ENCODE measurements around the gene STAB1.
A peak's percentile ranks its signal among the peaks of the same experiment; 100 is the strongest.

The STAB1 gene

GRCh38 chr3:52479877-52480575 is 15.1 kb upstream of the STAB1 start:
- H3K9ac ChIP-seq (ENCODE audit: low read length in 2 of 2): no peak overlapping the region
- H3K4me1 ChIP-seq (ENCODE audit: control insufficient read depth, insufficient read depth, low read length): peaks cover 18% of the 10 kb centered on the region
- H3K9me3 ChIP-seq (ENCODE audit: control insufficient read depth in 2 of 2, low read length in 2 of 2): no peaks in the 10 kb centered on the region
- H3K27me3 ChIP-seq (ENCODE audit: control insufficient read depth in 1 of 2, insufficient read depth in 2 of 2, low read length in 2 of 2): no peaks in the 10 kb centered on the region
- peaks cover 54 to 74% of the 10 kb centered on the region in 2 donors for H3K36me3 ChIP-seq (ENCODE audit: control insufficient read depth in 2 of 2, insufficient read depth in 2 of 2, low read length in 2 of 2)
- H3K4me3 ChIP-seq (ENCODE audit: low read length in 2 of 2): no peak overlapping the region
- no peak overlapping the region for H3K27ac ChIP-seq (ENCODE audit: low read length)

- no peak overlapping the region for H3K4me3 ChIP-seq (ENCODE audit: low read length in 2 of 2)
- peaks cover 48 to 72% of the 10 kb centered on the region in 2 donors for H3K36me3 ChIP-seq (ENCODE audit: control insufficient read depth in 2 of 2, insufficient read depth in 2 of 2, low read length in 2 of 2)
- no peak overlapping the region for H3K9ac ChIP-seq (ENCODE audit: low read length in 2 of 2)
- H3K4me1 ChIP-seq (ENCODE audit: control insufficient read depth, insufficient read depth, low read length): peaks cover 19% of the 10 kb centered on the region
- H3K9me3 ChIP-seq (ENCODE audit: control insufficient read depth in 2 of 2, low read length in 2 of 2): no peaks in the 10 kb centered on the region
- H3K27ac ChIP-seq (ENCODE audit: low read length): peak overlapping the region; percentile 6
- no peaks in the 10 kb centered on the region for H3K27me3 ChIP-seq (ENCODE audit: control insufficient read depth in 1 of 2, insufficient read depth in 2 of 2, low read length in 2 of 2)
These were observed 14.1 kb upstream of the STAB1 start for GRCh38 chr3:52480768-52481715.

GRCh38 chr3:52481819-52482521 is 13.2 kb upstream of the STAB1 start:
- Histone ChIP-seq H3K9me3 (ENCODE audit: control insufficient read depth in 2 of 2, low read length in 2 of 2) (no peaks in the 10 kb centered on the region), H3K27ac (ENCODE audit: low read length) (peak overlapping the region; percentile 6), H3K27me3 (ENCODE audit: control insufficient read depth in 1 of 2, insufficient read depth in 2 of 2, low read length in 2 of 2) (no peaks in the 10 kb centered on the region), H3K36me3 (ENCODE audit: control insufficient read depth in 2 of 2, insufficient read depth in 2 of 2, low read length in 2 of 2) (peaks cover 52 to 72% of the 10 kb centered on the region in 2 donors), H3K4me1 (ENCODE audit: control insufficient read depth, insufficient read depth, low read length) (peaks cover 19% of the 10 kb centered on the region), H3K4me3 (ENCODE audit: low read length in 2 of 2) (no peak overlapping the region), H3K9ac (ENCODE audit: low read length in 2 of 2) (no peak overlapping the region)

GRCh38 chr3:52483081-52483480 is 12.1 kb upstream of the STAB1 start:
- Histone ChIP-seq H3K4me1 (ENCODE audit: control insufficient read depth, insufficient read depth, low read length) (peaks cover 19% of the 10 kb centered on the region), H3K9me3 (ENCODE audit: control insufficient read depth in 2 of 2, low read length in 2 of 2) (no peaks in the 10 kb centered on the region), H3K27ac (ENCODE audit: low read length) (peak overlapping the region; percentile 41), H3K36me3 (ENCODE audit: control insufficient read depth in 2 of 2, insufficient read depth in 2 of 2, low read length in 2 of 2) (peaks cover 53 to 72% of the 10 kb centered on the region in 2 donors), H3K9ac (ENCODE audit: low read length in 2 of 2) (no peak overlapping the region), H3K4me3 (ENCODE audit: low read length in 2 of 2) (peak overlapping the region in 1 of 2 donors; percentile 15), H3K27me3 (ENCODE audit: control insufficient read depth in 1 of 2, insufficient read depth in 2 of 2, low read length in 2 of 2) (no peaks in the 10 kb centered on the region)

- H3K4me3 ChIP-seq (ENCODE audit: low read length in 2 of 2): peak overlapping the region in 1 of 2 donors; percentile 15
- peaks cover 19% of the 10 kb centered on the region for H3K4me1 ChIP-seq (ENCODE audit: control insufficient read depth, insufficient read depth, low read length)
- H3K36me3 ChIP-seq (ENCODE audit: control insufficient read depth in 2 of 2, insufficient read depth in 2 of 2, low read length in 2 of 2): peaks cover 50 to 68% of the 10 kb centered on the region in 2 donors
- peak overlapping the region; percentile 41 for H3K27ac ChIP-seq (ENCODE audit: low read length)
- H3K27me3 ChIP-seq (ENCODE audit: control insufficient read depth in 1 of 2, insufficient read depth in 2 of 2, low read length in 2 of 2): no peaks in the 10 kb centered on the region
- H3K9me3 ChIP-seq (ENCODE audit: control insufficient read depth in 2 of 2, low read length in 2 of 2): no peaks in the 10 kb centered on the region
- H3K9ac ChIP-seq (ENCODE audit: low read length in 2 of 2): peak overlapping the region; percentile 28 to 29
These were observed 11.4 kb upstream of the STAB1 start for GRCh38 chr3:52483577-52484381.

DNA sequence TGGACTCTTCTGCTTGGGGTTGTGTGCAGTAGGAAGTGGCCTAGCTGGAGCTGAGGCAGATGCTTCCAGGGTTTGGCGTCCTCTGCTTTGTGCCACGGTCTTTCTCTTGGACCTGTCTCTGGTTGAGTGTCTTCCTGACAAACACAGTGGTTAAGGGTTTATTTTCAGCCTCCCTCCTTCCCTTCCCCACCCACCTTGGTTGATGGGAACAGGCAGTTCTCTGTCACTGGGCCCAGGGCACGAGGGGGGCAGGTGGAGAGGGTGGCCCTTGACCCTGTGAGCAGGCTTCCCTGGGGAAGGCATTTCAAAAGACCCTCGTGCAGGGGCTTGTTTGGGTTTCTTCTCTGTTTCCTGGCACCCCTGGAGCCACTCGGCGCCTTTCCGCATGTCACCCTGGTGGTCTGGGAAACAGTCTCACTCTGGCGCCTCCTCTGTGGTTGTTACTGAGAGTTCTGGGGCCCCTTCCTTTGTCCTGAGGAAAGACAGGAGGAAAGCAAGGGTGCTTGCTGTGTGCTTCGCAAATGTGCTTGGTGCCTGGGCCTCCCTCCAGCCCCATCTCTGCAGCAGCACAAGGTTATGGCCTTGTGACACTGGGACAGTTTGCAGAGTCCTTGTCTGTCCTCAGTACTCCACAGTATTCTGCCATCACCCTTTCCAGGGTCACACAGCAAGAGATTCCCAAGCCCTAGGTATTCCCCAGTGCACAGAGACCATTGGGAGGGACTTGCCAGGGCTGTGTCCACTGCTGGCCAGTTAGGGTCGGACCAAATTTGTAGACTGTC is 10.3 kb upstream of the STAB1 start:
- no peaks in the 10 kb centered on the region for H3K27me3 ChIP-seq (ENCODE audit: control insufficient read depth in 1 of 2, insufficient read depth in 2 of 2, low read length in 2 of 2)
- H3K4me3 ChIP-seq (ENCODE audit: low read length in 2 of 2): no peak overlapping the region
- H3K9ac ChIP-seq (ENCODE audit: low read length in 2 of 2): no peak overlapping the region
- H3K4me1 ChIP-seq (ENCODE audit: control insufficient read depth, insufficient read depth, low read length): peaks cover 19% of the 10 kb centered on the region
- no peak overlapping the region for H3K27ac ChIP-seq (ENCODE audit: low read length)
- H3K9me3 ChIP-seq (ENCODE audit: control insufficient read depth in 2 of 2, low read length in 2 of 2): no peaks in the 10 kb centered on the region
- peaks cover 51 to 67% of the 10 kb centered on the region in 2 donors for H3K36me3 ChIP-seq (ENCODE audit: control insufficient read depth in 2 of 2, insufficient read depth in 2 of 2, low read length in 2 of 2)

DNA sequence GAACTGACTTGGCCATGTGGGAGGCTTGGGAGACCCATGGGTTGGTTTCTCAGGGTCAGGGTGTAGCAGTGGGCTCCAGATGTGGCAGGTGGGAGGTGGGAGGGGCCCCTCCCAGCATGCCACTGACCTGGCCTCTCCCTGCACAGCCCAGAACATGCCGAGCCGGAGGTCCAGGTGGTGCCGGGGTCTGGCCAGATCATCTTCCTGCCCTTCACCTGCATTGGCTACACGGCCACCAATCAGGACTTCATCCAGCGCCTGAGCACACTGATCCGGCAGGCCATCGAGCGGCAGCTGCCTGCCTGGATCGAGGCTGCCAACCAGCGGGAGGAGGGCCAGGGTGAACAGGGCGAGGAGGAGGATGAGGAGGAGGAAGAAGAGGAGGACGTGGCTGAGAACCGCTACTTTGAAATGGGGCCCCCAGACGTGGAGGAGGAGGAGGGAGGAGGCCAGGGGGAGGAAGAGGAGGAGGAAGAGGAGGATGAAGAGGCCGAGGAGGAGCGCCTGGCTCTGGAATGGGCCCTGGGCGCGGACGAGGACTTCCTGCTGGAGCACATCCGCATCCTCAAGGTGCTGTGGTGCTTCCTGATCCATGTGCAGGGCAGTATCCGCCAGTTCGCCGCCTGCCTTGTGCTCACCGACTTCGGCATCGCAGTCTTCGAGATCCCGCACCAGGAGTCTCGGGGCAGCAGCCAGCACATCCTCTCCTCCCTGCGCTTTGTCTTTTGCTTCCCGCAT is 7.9 kb upstream of the STAB1 start:
- no peaks in the 10 kb centered on the region for H3K9me3 ChIP-seq (ENCODE audit: control insufficient read depth in 2 of 2, low read length in 2 of 2)
- H3K4me3 ChIP-seq (ENCODE audit: low read length in 2 of 2): no peak overlapping the region
- no peak overlapping the region for H3K9ac ChIP-seq (ENCODE audit: low read length in 2 of 2)
- peaks cover 21% of the 10 kb centered on the region for H3K4me1 ChIP-seq (ENCODE audit: control insufficient read depth, insufficient read depth, low read length)
- H3K27ac ChIP-seq (ENCODE audit: low read length): no peak overlapping the region
- no peaks in the 10 kb centered on the region for H3K27me3 ChIP-seq (ENCODE audit: control insufficient read depth in 1 of 2, insufficient read depth in 2 of 2, low read length in 2 of 2)
- H3K36me3 ChIP-seq (ENCODE audit: control insufficient read depth in 2 of 2, insufficient read depth in 2 of 2, low read length in 2 of 2): peaks cover 48 to 64% of the 10 kb centered on the region in 2 donors

DNA sequence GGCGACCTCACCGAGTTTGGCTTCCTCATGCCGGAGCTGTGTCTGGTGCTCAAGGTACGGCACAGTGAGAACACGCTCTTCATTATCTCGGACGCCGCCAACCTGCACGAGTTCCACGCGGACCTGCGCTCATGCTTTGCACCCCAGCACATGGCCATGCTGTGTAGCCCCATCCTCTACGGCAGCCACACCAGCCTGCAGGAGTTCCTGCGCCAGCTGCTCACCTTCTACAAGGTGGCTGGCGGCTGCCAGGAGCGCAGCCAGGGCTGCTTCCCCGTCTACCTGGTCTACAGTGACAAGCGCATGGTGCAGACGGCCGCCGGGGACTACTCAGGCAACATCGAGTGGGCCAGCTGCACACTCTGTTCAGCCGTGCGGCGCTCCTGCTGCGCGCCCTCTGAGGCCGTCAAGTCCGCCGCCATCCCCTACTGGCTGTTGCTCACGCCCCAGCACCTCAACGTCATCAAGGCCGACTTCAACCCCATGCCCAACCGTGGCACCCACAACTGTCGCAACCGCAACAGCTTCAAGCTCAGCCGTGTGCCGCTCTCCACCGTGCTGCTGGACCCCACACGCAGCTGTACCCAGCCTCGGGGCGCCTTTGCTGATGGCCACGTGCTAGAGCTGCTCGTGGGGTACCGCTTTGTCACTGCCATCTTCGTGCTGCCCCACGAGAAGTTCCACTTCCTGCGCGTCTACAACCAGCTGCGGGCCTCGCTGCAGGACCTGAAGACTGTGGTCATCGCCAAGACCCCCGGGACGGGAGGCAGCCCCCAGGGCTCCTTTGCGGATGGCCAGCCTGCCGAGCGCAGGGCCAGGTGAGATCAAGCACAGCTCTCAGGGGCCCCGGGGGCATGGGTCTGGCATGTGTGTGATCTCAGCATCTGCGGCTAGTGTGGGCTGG is 7.1 kb upstream of the STAB1 start:
- no peak overlapping the region for H3K4me3 ChIP-seq (ENCODE audit: low read length in 2 of 2)
- H3K36me3 ChIP-seq (ENCODE audit: control insufficient read depth in 2 of 2, insufficient read depth in 2 of 2, low read length in 2 of 2): peaks cover 51 to 65% of the 10 kb centered on the region in 2 donors
- no peaks in the 10 kb centered on the region for H3K9me3 ChIP-seq (ENCODE audit: control insufficient read depth in 2 of 2, low read length in 2 of 2)
- no peaks in the 10 kb centered on the region for H3K27me3 ChIP-seq (ENCODE audit: control insufficient read depth in 1 of 2, insufficient read depth in 2 of 2, low read length in 2 of 2)
- peaks cover 18% of the 10 kb centered on the region for H3K4me1 ChIP-seq (ENCODE audit: control insufficient read depth, insufficient read depth, low read length)
- H3K9ac ChIP-seq (ENCODE audit: low read length in 2 of 2): no peak overlapping the region
- H3K27ac ChIP-seq (ENCODE audit: low read length): no peak overlapping the region

Measured in stomach smooth muscle (tissue), 2 donors.